Measurements from ENCODE around the gene MAML1. TPM values are rescaled to one million over a fixed set of nuclear protein-coding genes. Genes with fewer than 3 reads are reported as not detected.
A peak's percentile ranks its signal among the peaks of the same experiment; 100 is the strongest.

The MAML1 gene
- total and polyA plus RNA-seq, 4 experiments from 2014 or later = 1.5 to 56.5 (median 31.7) TPM

GRCh38 chr5:179771311-179771895 lies 38.8 kb downstream of the MAML1 start:
- no peak overlapping the region for H3K4me3 ChIP-seq (ENCODE audit: low read length in 2 of 2)
- no peak for DNase-seq
- H3K4me1 ChIP-seq (ENCODE audit: insufficient read depth, low read length) = peaks cover 4% of the 10 kb centered on the region
- Mint-ChIP-seq H3K9me3 (peaks cover 0 to 1% (median 0%) of the 10 kb centered on the region in 8 donors), H3K4me1 (peaks cover 2 to 9% (median 6%) of the 10 kb centered on the region in 4 donors), H3K27me3 (no peaks in the 10 kb centered on the region), H3K27ac (no peak overlapping the region), H3K36me3 (peaks cover 59 to 80% of the 10 kb centered on the region in 2 donors), H3K4me3 (no peak overlapping the region)
- H3K27me3 ChIP-seq (ENCODE audit: insufficient read depth, low read length) = no peaks in the 10 kb centered on the region
- H3K9me3 ChIP-seq (ENCODE audit: control insufficient read depth in 1 of 2, low read length in 2 of 2) = no peaks in the 10 kb centered on the region
- intact Hi-C loops (cut with micrococcal nuclease) = no loop called here
- CTCF ChIA-PET (ENCODE audit: partially characterized antibody) = interaction anchor here (1.2 to 1.3 kb wide), 2 partner anchors 8 to 24 kb away, joined by 3 to 4 read pairs; no protein-coding TSS in a partner anchor
- peaks cover 84% of the 10 kb centered on the region for H3K36me3 ChIP-seq (ENCODE audit: insufficient read depth, low read length)
- H3K27ac ChIP-seq (ENCODE audit: low read depth, low read length) = no peak overlapping the region
- POLR2A ChIA-PET (ENCODE audit: partially characterized antibody) = interaction anchor here (0.6 to 0.8 kb wide), 2 partner anchors 9 to 50 kb away, joined by 3 to 4 read pairs; partner anchors contain the start of gene SQSTM1

GRCh38 chr5:179772351-179772750 lies 39.7 kb downstream of the MAML1 start:
- intact Hi-C loops (cut with micrococcal nuclease) = no loop called here
- Histone ChIP-seq H3K4me3 (ENCODE audit: low read length in 2 of 2) (no peak overlapping the region), H3K9me3 (ENCODE audit: control insufficient read depth in 1 of 2, low read length in 2 of 2) (no peaks in the 10 kb centered on the region), H3K36me3 (ENCODE audit: insufficient read depth, low read length) (peaks cover 84% of the 10 kb centered on the region), H3K27ac (ENCODE audit: low read depth, low read length) (no peak overlapping the region), H3K4me1 (ENCODE audit: insufficient read depth, low read length) (no peaks in the 10 kb centered on the region), H3K27me3 (ENCODE audit: insufficient read depth, low read length) (no peaks in the 10 kb centered on the region)
- H3K27ac Mint-ChIP-seq = peak overlapping the region in 1 of 7 donors; percentile 80
- no peaks in the 10 kb centered on the region for H3K27me3 Mint-ChIP-seq
- H3K36me3 Mint-ChIP-seq = peaks cover 51 to 77% of the 10 kb centered on the region in 2 donors
- ChIA-PET CTCF (ENCODE audit: partially characterized antibody) (interaction anchor here (1.3 kb wide), 1 partner anchor 9 kb away, joined by 4 read pairs; no protein-coding TSS in a partner anchor), POLR2A (ENCODE audit: partially characterized antibody) (no interaction called here)
- DNase-seq = no peak
- peaks cover 0 to 6% (median 4%) of the 10 kb centered on the region in 4 donors for H3K4me1 Mint-ChIP-seq
- no peak overlapping the region for H3K4me3 Mint-ChIP-seq
- H3K9me3 Mint-ChIP-seq = peaks cover 0 to 1% (median 0%) of the 10 kb centered on the region in 8 donors

DNA sequence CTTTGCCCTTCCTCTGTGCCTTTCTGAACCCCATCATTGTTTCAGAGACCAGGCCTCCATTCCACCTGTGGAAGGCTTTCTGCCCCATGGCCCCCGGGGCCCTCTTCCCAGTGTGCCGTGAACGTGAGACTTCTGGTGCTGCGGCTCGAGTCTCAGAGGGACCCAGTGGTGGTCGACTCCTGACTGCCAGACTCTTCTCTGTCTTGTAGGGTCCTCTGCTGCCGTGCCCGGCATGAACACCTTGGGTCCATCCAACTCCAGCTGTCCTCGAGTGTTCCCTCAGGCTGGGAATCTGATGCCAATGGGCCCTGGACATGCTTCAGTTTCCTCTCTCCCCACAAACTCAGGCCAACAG lies 41.0 kb downstream of the MAML1 start:
- Histone ChIP-seq H3K4me3 (ENCODE audit: low read length in 2 of 2) (no peak overlapping the region), H3K27me3 (ENCODE audit: insufficient read depth, low read length) (no peaks in the 10 kb centered on the region), H3K4me1 (ENCODE audit: insufficient read depth, low read length) (no peaks in the 10 kb centered on the region), H3K36me3 (ENCODE audit: insufficient read depth, low read length) (peaks cover 85% of the 10 kb centered on the region), H3K9me3 (ENCODE audit: control insufficient read depth in 1 of 2, low read length in 2 of 2) (no peaks in the 10 kb centered on the region), H3K27ac (ENCODE audit: low read depth, low read length) (no peak overlapping the region)
- CTCF ChIA-PET (ENCODE audit: partially characterized antibody) = interaction anchor here (1.3 kb wide), 1 partner anchor 10 kb away, joined by 3 read pairs; no protein-coding TSS in a partner anchor
- Mint-ChIP-seq H3K9me3 (peaks cover 0 to 1% (median 0%) of the 10 kb centered on the region in 8 donors), H3K4me1 (peaks cover 0 to 3% (median 0%) of the 10 kb centered on the region in 4 donors), H3K27me3 (no peaks in the 10 kb centered on the region), H3K27ac (peak overlapping the region in 2 of 7 donors; percentile 24 to 68), H3K36me3 (peaks cover 59 to 79% of the 10 kb centered on the region in 2 donors), H3K4me3 (no peak overlapping the region)
- POLR2A ChIA-PET (ENCODE audit: partially characterized antibody) = no interaction called here
- no peak for DNase-seq
- intact Hi-C loops (cut with micrococcal nuclease) = no loop called here

- Mint-ChIP-seq H3K9me3 (peaks cover 0 to 1% (median 0%) of the 10 kb centered on the region in 8 donors), H3K27me3 (no peaks in the 10 kb centered on the region), H3K36me3 (peaks cover 56 to 78% of the 10 kb centered on the region in 2 donors), H3K27ac (peak overlapping the region in 1 of 7 donors; percentile 52), H3K4me3 (no peak overlapping the region), H3K4me1 (peaks cover 0 to 1% (median 0%) of the 10 kb centered on the region in 4 donors)
- Histone ChIP-seq H3K9me3 (ENCODE audit: control insufficient read depth in 1 of 2, low read length in 2 of 2) (no peaks in the 10 kb centered on the region), H3K27ac (ENCODE audit: low read depth, low read length) (no peak overlapping the region), H3K4me3 (ENCODE audit: low read length in 2 of 2) (no peak overlapping the region), H3K4me1 (ENCODE audit: insufficient read depth, low read length) (no peaks in the 10 kb centered on the region), H3K27me3 (ENCODE audit: insufficient read depth, low read length) (no peaks in the 10 kb centered on the region), H3K36me3 (ENCODE audit: insufficient read depth, low read length) (peaks cover 77% of the 10 kb centered on the region)
- DNase-seq = no peak
- CTCF ChIA-PET (ENCODE audit: partially characterized antibody) = interaction anchor here (1.3 kb wide), 1 partner anchor 22 kb away, joined by 4 read pairs; no protein-coding TSS in a partner anchor
- intact Hi-C loops (cut with micrococcal nuclease) = no loop called here
- POLR2A ChIA-PET (ENCODE audit: partially characterized antibody) = no interaction called here
Measured at GRCh38 chr5:179774442-179774841, 41.8 kb downstream of the MAML1 start.

DNA sequence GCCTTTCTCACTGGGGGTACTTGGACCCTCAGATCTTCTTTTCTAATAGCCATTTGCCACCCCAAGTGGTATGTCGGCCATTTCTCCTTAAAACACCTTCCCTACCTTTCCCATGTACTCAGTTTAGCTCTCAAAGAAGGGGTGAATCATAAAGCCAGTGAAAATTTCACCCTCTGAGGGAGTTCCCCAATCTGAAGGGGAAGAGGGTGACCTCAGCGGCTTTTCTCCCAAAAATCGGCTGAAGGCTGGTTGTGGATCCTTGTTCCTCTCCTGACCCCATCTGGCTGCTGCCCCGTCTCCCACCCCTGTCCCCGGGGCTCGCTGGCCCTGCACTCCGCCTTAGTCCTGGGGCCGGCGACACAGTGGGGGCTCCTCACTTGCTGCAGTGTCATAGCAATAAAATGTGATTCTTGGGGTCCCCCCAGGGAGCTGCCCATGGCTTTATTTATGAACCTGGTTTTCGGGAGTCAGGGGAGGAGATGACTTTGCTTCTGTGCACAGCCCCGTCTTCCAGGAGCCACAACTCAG lies 43.9 kb downstream of the MAML1 start:
- CTCF ChIA-PET (ENCODE audit: partially characterized antibody) = interaction anchor here (0.6 to 3.4 kb wide), 3 partner anchors 9 to 38 kb away, joined by 3 to 15 read pairs (median 7); no protein-coding TSS in a partner anchor
- POLR2A ChIA-PET (ENCODE audit: partially characterized antibody) = no interaction called here
- no peaks in the 10 kb centered on the region for H3K27me3 Mint-ChIP-seq
- Histone ChIP-seq H3K27me3 (ENCODE audit: insufficient read depth, low read length) (no peaks in the 10 kb centered on the region), H3K9me3 (ENCODE audit: control insufficient read depth in 1 of 2, low read length in 2 of 2) (no peaks in the 10 kb centered on the region), H3K27ac (ENCODE audit: low read depth, low read length) (no peak overlapping the region), H3K4me1 (ENCODE audit: insufficient read depth, low read length) (no peaks in the 10 kb centered on the region), H3K4me3 (ENCODE audit: low read length in 2 of 2) (no peak overlapping the region), H3K36me3 (ENCODE audit: insufficient read depth, low read length) (peaks cover 64% of the 10 kb centered on the region)
- no peak overlapping the region for H3K27ac Mint-ChIP-seq
- H3K9me3 Mint-ChIP-seq = peaks cover 0 to 1% (median 0%) of the 10 kb centered on the region in 8 donors
- no peak for DNase-seq
- peaks cover 44 to 75% of the 10 kb centered on the region in 2 donors for H3K36me3 Mint-ChIP-seq
- no peak overlapping the region for H3K4me3 Mint-ChIP-seq
- peaks cover 0 to 1% (median 0%) of the 10 kb centered on the region in 4 donors for H3K4me1 Mint-ChIP-seq
- intact Hi-C loops (cut with micrococcal nuclease) = no loop called here

DNA sequence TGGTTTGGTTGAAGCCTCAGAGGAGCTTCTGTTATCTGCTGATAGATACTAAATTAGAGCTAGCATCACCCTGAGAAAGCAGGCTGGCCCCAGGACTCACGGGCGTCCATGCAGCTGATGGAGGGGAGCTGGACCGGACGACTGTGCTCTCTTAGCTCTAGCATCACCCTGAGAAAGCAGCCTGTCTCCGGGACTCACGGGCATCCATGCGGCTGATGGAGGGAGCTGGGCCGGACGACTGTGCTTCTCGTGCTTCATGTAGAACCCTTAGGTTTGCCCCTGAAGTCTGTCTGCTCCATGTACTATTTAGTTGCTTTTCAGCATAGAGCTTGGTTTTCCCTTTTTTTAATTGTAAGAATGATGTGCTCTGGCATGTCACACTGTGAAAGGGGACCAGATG lies 44.8 kb downstream of the MAML1 start:
- H3K27ac Mint-ChIP-seq = peak overlapping the region in 1 of 7 donors; percentile 48
- H3K27me3 ChIP-seq (ENCODE audit: insufficient read depth, low read length) = no peaks in the 10 kb centered on the region
- peaks cover 39 to 65% of the 10 kb centered on the region in 2 donors for H3K36me3 Mint-ChIP-seq
- ChIA-PET CTCF (ENCODE audit: partially characterized antibody) (interaction anchor here (0.6 to 3.4 kb wide), 4 partner anchors 10 to 39 kb away, joined by 3 to 15 read pairs (median 6); partner anchors contain the start of gene LTC4S), POLR2A (ENCODE audit: partially characterized antibody) (interaction anchor here (0.5 kb wide), 1 partner anchor 8 kb away, joined by 3 read pairs; no protein-coding TSS in a partner anchor)
- intact Hi-C loops (cut with micrococcal nuclease) = no loop called here
- peaks cover 0 to 1% (median 0%) of the 10 kb centered on the region in 4 donors for H3K4me1 Mint-ChIP-seq
- no peaks in the 10 kb centered on the region for H3K9me3 ChIP-seq (ENCODE audit: control insufficient read depth in 1 of 2, low read length in 2 of 2)
- H3K36me3 ChIP-seq (ENCODE audit: insufficient read depth, low read length) = peaks cover 54% of the 10 kb centered on the region
- DNase-seq = no peak
- H3K27me3 Mint-ChIP-seq = no peaks in the 10 kb centered on the region
- peaks cover 0 to 1% (median 0%) of the 10 kb centered on the region in 8 donors for H3K9me3 Mint-ChIP-seq
- H3K27ac ChIP-seq (ENCODE audit: low read depth, low read length) = no peak overlapping the region
- H3K4me3 ChIP-seq (ENCODE audit: low read length in 2 of 2) = no peak overlapping the region
- H3K4me1 ChIP-seq (ENCODE audit: insufficient read depth, low read length) = no peaks in the 10 kb centered on the region
- H3K4me3 Mint-ChIP-seq = no peak overlapping the region

- H3K4me1 ChIP-seq (ENCODE audit: insufficient read depth, low read length) = no peaks in the 10 kb centered on the region
- H3K27me3 Mint-ChIP-seq = no peaks in the 10 kb centered on the region
- peak overlapping the region in 1 of 7 donors; percentile 48 for H3K27ac Mint-ChIP-seq
- peaks cover 52% of the 10 kb centered on the region for H3K36me3 ChIP-seq (ENCODE audit: insufficient read depth, low read length)
- peaks cover 0 to 1% (median 0%) of the 10 kb centered on the region in 8 donors for H3K9me3 Mint-ChIP-seq
- intact Hi-C loops (cut with micrococcal nuclease) = no loop called here
- peaks cover 0 to 1% (median 0%) of the 10 kb centered on the region in 4 donors for H3K4me1 Mint-ChIP-seq
- no peak overlapping the region for H3K4me3 ChIP-seq (ENCODE audit: low read length in 2 of 2)
- no peak for DNase-seq
- H3K36me3 Mint-ChIP-seq = peaks cover 34 to 60% of the 10 kb centered on the region in 2 donors
- H3K4me3 Mint-ChIP-seq = no peak overlapping the region
- ChIA-PET CTCF (ENCODE audit: partially characterized antibody) (interaction anchor here (1.8 to 3.4 kb wide), 2 partner anchors 10 to 15 kb away, joined by 7 to 15 read pairs; no protein-coding TSS in a partner anchor), POLR2A (ENCODE audit: partially characterized antibody) (no interaction called here)
- H3K27ac ChIP-seq (ENCODE audit: low read depth, low read length) = no peak overlapping the region
- H3K9me3 ChIP-seq (ENCODE audit: control insufficient read depth in 1 of 2, low read length in 2 of 2) = no peaks in the 10 kb centered on the region
- no peaks in the 10 kb centered on the region for H3K27me3 ChIP-seq (ENCODE audit: insufficient read depth, low read length)
Measured at GRCh38 chr5:179777909-179778308, 45.3 kb downstream of the MAML1 start.
